GM20000 (cell line): ENCODE results near the gene AOAH.

Source experiments
- DNase-seq: peaks from one replicate; pipeline ENCODE4 v3.0.0; 2012; ENCODE audit warnings: low spot score
- CTCF ChIP-seq: IDR thresholded peaks from 2 replicates; pipeline ENCODE4 v1.5.1; 2012; ENCODE audit warnings: mild to moderate bottlenecking, control low read depth; ENCODE audit errors: extremely low read depth, missing control alignments

Gene AOAH

GRCh38 chr7:36567699-36568451 is 156.4 kb downstream of the AOAH start:
- no peak for TF ChIP-seq CTCF

GRCh38 chr7:36565792-36566356 is 158.4 kb downstream of the AOAH start:
- TF ChIP-seq CTCF = no peak
- DNase-seq = no peak

More at GRCh38 chr7:36567699-36568451, 156.4 kb downstream of the AOAH start:
- DNase-seq = no peak

- DNase-seq = no peak
- no peak for TF ChIP-seq CTCF
Observed at GRCh38 chr7:36564489-36564888, 159.8 kb downstream of the AOAH start.

- TF ChIP-seq CTCF = no peak
- DNase-seq = no peak
Observed at GRCh38 chr7:36563706-36564327, 160.5 kb downstream of the AOAH start.

- DNase-seq = no peak
- no peak for TF ChIP-seq CTCF
Observed at GRCh38 chr7:36562121-36562520, 162.2 kb downstream of the AOAH start.

- TF ChIP-seq CTCF = no peak
- DNase-seq = no peak
Observed at GRCh38 chr7:36549029-36549428, 175.3 kb downstream of the AOAH start.

- DNase-seq = no peak
- TF ChIP-seq CTCF = no peak
Observed at GRCh38 chr7:36547416-36547815, 176.9 kb downstream of the AOAH start.
